HG03439 (cell line): ENCODE measurements around the gene SSH2.
"Not testable (repeated sequence)": the region's sequence is repeated elsewhere in the genome, so short reads cannot be mapped to it uniquely, and the experiment has no call there.

Source experiments
- ATAC-seq: cut with Tn5 transposase; IDR thresholded peaks from one replicate; pipeline ENCODE4 v1.9.1; 2021; ENCODE audit warnings: mild to moderate bottlenecking, moderate library complexity; ENCODE audit not compliant: unreplicated experiment

The SSH2 gene

DNA sequence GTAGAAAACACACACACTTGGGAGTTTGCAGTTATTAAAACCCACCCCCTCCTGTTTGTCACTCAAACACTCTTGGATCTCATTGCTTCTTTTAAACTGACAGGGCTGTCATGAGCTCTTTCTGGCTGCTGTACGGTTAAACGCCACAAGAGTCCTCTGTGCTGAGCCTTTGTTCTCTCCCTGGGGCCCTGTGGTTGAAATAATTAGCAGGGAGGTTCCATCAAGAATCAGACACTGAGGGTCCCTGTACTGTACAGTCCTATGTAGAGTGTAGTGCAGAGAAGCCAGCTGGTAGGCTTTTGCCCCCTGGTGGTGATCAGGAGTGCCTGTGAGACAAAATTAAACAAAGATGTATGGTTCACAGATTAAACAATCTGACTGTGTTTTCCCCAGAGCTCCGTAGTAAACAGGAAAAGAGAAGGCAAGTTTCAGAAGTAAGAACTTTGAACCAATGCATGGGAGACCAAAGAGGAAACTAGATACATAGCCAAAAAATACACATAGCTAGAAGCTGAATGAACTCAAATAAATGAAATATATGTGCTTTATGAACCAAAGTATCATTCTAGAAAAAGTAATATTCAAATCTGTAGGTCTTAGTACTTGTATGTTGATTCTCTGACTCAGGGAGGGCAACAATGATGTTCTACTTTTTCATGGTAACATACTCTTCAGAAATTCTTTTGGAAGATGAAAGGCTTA lies 1.4 kb upstream of the SSH2 start:
- ATAC-seq, result peak; percentile 64

DNA sequence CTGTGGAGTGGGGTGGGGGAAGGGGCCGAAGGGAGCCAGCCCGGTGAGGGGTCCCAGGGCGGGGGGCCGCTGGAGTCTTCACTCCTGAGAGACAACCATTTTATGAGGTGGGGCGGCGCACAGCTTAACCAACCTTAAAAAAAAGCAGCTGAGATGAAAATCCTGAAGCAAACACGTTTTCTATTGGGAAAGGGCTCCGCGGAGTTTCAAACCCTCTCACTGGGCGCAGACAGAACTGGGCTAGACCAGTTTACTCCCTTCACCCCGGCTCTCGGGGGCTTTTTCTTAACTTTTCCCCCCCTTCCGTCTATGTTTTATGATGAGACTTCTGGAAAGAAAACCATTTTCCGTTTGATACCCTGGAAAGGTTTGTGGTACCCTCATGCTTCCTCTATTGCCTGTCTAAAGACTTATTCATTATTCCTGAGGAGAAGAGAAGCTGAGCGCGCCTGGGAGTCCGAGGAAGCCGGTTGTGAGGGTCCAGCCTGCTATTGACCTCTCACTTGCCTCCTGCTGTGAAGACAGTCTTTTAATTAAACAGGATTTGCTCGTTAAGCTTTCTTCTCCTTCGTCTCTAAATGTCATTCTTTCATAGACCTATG lies 482 bp upstream of the SSH2 start:
- ATAC-seq, result no peak

DNA sequence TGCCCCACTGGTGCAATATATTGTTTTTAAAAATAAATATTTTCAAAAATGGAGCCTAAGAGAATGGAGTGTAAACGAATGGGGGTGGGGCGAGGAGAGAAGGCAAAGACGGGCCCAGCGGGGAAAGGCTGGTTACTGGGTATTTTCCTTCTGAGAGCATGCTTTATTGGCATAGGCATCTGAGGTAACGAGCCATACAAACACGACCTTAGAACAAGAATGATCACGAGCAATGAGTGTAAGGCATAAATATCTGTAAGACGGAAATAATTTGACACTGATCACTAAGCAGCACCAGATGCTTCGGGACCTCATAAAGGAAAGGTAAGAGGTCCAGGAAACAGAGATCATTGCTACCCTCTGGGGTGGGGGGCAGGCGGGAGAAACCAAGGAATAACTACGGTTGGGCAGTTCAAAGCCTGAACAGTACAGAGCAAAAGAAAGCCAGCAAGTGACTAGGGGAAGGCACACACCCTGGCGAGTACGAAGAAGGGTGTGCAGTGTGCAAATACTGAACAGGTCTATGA lies 959 bp downstream of the SSH2 start:
- ATAC-seq, result no peak

DNA sequence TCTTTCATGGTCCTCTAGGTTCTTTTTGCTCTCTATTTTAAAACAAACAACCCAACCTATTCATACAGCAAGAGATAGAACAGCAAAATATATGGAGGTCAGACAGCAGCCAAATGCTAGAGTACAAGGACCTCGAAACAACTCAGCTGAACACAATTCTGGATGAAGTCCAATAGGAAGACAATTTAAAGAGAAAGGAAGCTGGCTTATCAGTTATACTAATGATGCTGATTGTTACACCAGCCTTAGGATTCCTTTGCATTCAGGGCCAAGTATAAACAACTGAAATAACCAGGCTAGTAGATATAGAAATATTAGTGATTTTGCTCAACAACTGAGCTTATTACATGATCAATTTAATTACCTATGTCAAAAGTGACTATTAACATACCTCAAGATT lies 2.5 kb downstream of the SSH2 start:
- no peak for ATAC-seq

DNA sequence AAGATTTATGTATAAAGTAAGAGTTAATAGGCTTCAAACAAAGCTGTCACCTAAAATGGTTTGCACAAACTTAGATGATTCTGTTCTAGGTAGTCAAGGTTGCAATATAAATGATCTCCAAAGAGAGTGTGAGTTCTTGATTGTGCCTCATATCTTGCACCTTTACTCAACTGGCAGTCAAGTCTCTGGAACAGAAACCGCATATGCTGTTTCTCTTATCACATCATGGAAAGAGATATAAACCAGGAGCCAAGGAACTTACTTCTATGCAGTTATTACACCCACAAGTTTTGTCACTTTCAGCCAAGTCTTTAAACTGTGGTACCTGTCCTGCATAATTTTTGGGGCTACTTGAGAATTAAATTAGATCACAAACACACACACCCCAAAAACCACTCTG lies 5.2 kb downstream of the SSH2 start:
- no peak for ATAC-seq

DNA sequence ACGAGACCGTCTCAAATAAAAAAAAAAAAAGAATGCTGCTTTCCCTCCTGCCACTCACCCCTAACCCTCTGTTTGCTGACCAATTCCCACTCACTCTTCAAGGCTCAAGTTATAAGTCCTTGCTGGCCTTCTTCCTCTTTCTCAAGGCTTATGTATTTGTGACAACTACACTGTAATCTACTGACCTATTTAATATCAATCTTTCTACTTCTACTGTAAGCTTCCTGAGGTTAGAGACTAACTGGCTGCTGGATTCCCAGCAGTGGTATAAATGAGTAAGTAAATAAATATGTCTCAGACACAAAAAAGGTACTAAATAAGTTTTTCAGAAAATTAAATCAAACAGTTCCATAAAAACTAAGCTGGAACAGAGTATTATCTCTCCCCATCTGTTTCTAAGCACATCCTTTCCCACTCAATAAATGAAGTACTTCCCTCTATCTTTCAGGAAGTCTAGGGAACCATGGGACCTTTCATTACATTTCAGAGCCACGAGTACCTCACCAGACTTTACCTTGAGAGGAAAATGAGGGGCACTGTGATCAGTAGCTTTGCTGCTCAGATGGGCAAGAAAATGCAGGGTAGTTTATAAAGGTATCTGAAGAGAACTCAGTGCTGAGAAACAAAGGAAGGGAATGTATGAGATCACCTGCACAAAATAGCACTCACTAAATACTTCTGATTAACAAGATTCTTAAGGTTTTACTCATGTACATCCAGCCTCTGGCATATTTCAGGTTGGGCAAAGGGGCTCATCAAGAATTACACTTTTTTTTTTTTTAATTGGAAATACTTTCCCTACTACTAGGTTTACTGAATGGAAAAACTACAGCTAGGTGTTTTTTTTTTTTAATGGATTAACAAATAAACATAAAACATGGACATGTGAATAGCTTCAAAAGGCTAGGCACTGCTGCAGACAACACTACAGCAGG lies 10.8 kb downstream of the SSH2 start:
- ATAC-seq, result no peak

DNA sequence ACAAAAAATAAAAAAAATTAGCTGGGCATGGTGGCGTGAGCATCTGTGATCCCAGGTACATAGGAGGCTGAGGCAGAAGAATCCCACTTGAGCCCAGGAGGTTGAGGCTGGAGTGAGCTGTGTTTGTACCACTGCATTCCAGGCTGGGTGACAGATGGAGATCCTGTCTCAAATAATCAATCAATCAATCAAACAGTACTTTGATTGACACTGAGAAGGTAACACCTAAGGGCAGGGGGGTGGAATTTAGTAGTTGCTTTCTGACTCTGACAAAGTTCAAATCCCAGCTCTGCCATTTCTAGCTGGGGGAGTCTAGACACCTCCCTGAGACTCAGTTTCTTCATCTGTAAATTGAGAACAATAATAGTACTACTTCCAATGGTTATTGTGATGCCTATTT lies 12.0 kb downstream of the SSH2 start:
- no peak for ATAC-seq

DNA sequence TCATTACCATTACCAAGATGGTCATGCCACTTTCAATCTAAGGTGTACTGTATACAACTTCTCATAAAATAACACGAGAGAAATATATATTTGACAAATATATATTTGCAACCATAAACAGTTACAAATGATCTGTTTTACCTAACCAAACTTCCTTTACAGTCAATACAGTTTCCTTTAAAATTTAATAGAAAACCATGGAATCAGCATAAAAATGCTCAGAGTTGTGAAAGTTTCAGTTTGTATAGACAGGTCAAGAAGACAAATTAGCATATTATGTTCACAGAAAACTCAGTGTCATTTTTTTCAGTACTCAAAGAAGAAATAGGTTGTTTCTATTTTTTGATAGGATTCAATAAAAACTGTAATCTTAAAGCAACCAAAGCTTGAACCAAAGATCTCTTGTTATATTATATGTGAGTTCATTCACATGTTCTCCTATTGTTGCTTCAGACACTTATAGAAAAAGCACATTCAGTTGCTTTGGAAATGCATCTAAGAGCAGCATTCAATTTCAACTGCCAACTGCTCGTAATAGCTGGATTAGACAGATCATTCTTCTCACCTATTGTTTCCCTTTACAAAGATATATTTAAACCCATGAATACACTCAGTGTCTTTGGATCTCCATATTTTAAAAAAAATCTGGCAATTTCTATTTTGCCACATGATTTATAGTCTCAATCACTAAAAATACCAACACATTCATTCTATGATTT lies 15.1 kb downstream of the SSH2 start:
- ATAC-seq, result no peak

DNA sequence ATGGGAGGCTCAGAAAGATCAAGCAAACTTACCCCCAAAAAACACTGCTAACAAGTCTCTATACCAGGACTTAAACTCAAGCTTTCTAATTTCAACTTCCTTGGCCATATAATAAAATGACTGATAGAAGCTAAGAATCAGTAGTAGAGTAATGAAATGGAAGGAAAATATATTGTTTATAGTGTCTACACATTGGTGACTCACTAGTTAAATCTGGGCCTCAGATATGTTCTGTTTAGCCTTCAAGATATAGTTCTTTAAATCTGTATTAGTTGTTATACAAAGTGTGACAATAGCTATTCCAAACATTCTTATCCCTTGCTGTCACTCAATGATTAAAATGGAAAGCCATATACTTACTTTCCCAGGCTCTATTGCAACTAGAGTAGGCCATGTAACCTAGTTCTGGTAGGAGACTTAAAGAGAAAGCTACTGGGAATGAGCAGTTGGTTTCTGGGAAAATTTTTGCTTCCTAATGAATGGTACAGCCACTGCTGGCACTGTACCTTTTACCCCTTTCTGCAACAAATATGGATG lies 18.3 kb downstream of the SSH2 start:
- no peak for ATAC-seq

DNA sequence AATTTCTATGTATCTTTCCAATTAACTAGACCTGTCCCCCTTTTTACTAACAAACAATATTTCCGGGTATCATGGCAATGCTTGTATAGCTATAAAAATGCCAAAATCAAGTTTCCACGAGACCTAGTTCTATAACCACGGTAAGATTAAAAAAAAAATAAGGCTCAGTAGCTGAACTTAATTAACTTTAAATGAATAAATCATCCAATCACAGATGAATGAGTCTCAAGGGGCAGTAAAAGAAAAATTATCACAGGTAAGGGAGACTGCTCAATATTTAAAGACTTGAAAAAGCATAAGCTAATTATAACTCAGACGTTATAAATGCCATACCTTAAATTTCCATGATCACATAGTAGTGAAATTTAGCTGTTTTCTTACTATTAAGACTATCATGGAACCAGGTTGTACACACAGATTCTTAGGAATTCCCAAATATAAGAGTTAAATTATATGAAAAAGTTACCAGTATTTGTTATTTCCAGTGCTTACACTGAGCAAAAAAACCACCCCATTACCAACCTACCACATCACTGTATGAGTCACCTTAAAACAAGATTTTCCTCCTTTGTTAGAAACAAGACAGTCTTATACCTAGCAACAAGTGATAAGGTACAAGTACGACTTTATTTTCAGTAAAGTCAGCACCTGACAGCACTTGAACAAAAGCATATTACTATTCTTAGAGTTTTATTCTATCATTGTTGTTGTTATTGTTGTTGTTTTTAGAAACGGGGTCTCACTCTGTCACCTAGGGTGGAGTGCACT lies 20.6 kb downstream of the SSH2 start:
- no peak for ATAC-seq

DNA sequence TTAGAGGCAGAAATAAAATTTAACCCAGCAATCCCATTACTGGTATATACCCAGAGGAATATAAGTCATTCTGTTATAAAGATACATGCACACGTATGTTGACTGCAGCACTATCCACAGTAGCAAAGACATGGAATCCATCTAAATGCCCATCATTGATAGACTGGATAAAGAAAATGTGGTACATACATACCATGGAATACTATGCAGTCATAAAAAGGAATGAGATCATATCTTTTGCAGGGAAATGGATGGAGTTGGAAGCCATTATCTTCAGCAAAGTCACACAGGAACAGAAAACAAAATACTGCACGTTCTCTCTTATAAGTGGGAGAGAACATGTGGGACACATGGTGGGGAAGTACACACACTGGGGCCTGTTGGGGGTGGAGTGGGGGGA lies 23.1 kb downstream of the SSH2 start:
- ATAC-seq, result no peak

DNA sequence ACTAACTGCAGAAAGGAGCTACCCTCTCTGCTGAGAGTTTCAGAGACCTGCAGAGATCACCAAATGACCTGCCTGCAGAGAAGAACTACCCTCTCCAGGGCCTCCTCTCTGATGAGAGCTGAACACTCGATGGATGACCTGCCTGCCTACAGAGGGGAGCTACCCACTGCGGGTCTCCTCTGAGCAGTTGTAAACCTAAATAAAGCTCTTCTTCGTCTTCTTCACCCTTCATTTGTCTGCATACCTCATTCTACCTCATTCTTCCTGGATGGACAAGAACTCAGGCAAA lies 24.2 kb downstream of the SSH2 start:
- no peak for ATAC-seq

DNA sequence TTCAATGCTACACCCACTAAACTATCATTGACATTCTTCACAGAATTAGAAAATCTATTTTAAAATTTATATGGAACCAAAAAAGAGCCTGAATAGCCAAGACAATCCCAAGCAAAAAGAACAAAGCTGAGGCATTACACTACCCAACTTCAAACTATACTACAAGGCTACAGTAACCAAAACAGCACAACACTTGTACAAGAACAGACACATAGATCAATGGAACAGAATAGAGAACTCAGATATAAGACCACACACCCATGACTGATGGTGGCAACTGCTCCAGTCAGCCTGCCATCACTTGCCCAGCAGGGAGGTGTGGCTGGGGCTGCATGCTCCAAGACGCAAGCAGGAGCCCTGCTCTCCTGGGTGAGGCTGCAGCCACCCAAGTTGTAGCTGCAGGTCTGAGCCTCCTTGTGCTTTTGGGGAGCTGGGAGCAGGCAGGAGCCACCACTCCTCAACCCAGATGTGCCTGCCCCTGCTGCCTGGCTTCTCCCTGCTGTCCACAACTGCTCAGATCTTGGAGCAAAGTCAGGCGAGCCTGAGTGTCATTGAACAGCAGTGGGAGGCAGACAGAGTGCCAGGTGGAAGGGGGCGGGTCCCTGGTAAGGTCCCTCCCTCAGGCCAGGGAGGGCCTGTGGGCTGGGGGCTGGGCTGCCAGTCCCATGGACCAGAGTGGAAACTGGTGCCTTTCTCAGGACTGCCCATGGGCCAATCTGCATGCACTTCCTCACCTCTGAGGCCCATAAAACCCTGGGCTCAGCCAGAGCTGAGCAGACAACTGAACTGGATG lies 24.7 kb downstream of the SSH2 start:
- ATAC-seq, result no peak

DNA sequence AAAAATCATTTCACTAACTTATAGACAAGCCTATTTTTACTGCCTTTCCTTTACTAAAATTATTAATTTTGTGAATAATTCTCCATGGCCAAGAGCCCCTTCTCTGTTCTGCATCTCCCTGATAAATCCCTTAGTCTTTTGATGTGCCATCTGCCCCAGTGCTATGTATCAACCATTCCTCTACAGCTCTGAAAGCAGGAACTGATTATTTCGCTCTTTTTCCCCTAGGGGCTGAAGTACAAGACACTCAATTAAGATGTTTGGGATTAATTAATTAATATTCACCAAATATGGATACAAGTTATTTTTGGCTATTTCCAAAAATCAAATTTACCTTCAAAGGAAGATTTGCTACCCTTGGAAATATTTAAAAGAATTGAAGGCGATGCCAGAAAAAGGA lies 26.6 kb downstream of the SSH2 start:
- no peak for ATAC-seq

DNA sequence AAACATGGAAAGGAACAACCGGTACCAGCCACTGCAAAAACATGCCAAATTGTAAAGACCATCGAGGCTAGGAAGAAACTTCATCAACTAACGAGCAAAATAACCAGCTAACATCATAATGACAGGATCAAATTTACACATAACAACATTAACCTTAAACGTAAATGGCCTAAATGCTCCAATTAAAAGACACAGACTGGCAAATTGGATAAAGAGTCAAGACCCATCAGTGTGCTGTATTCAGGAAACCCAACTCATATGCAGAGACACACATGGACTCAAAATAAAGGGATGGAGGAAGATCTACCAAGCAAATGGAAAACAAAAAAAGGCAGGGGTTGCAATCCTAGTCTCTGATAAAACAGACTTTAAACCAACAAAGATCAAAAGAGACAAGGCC lies 32.9 kb downstream of the SSH2 start:
- ATAC-seq, result not testable (repeated sequence)

DNA sequence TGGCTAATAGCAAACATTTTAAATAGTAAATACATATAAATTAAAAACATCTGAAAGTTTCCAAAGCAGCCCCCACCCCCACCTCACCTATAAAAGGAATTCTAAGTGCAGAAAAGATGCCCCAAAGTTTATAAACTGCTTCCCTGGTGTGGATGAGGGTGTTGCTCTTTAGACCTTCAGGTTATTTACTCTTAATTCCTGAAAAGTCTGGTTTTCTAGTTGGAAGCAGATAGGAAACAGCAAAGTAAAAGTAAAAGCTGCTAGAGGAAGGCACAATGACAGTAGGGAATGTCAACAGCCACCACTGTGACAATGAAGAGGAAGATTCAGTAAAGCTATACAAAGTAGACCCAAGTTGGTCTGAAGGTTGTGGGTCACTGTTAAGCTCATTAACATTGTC lies 37.8 kb downstream of the SSH2 start:
- ATAC-seq, result no peak

DNA sequence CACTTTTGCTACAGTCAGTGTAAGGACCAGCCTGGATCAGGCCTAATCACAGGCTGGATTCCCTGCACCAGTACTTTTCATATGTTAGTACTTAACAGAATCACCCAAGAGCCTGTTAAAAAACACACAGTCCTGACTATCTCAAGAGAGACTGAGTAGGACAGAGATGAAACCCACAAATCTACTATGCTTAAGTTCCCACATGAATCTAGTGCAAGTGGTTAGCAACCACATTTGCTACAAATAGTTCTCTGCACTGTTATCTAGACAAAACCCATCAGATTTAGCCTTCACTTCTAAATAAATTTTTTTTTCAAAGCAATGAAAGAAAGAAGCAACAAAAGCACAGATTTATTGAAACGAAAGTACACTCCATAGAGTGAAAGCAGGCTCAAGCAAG lies 38.9 kb downstream of the SSH2 start:
- no peak for ATAC-seq

DNA sequence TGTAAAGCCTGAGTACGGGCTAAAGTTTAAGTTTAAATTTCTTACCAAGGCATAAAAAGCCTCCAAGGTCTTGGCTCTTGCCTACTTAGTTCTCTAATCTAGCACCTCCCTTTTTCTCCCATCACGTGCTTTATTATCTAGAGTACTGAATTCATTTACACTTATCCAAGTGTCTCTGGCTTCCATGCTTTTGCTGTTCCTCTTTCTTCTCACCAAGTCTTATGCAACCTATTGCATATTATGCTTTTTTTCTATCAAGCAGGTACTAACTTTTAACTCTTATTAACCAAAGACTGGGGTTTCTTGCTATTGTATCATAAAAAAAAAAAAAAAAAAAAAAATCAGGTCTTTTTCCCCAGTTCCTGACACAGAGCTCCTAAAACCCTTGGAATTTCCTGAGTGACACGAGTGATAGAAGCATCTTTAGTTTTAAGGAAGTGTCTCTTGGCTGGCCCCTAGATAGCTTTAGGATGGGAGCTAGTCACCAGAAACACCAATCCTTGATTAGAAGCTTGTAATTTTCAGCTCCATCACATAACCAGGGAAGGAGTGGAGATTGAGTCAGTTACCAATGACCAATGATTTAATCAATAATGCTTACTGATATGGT lies 44.9 kb downstream of the SSH2 start:
- no peak for ATAC-seq

DNA sequence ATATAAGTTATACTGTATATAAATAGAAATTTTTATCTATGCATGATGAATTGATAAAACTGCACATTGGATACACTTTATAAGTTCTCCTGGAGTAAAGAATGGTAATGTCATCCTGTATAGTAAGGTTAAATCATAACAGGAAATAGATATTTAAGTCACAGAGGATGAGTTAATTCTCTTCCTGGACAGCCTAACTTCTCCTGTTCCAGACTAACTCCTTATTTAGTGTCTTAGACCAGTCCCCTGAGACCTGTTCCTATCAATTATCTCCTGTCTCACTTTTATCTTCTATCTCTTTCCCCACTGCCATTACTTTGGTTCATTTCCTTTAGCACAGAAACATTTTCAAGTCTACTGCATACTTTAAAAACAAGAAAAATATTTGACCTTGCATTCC lies 46.5 kb downstream of the SSH2 start:
- ATAC-seq, result no peak
